ES-I3 (cell line): ENCODE data around the gene UTF1.

Source experiments
- H3K36me3 ChIP-seq: 2 replicates; pipeline ENCODE4 v1.6.1; 2013; ENCODE audit warnings: mild to moderate bottlenecking, low read length, control low read depth, moderate library complexity; ENCODE audit not compliant: insufficient read depth
- H3K4me1 ChIP-seq: 2 replicates; pipeline ENCODE4 v1.6.1; 2013; ENCODE audit warnings: mild to moderate bottlenecking, control low read depth, low read length; ENCODE audit not compliant: insufficient read depth
- H3K9ac ChIP-seq: 2 replicates; pipeline ENCODE4 v1.6.1; 2013; ENCODE audit warnings: low read depth, mild to moderate bottlenecking, low read length, moderate library complexity
- H3K9me3 ChIP-seq: 2 replicates; pipeline ENCODE4 v1.6.1; 2013; ENCODE audit warnings: mild to moderate bottlenecking, low read length, moderate library complexity; ENCODE audit not compliant: control insufficient read depth, insufficient read depth

The UTF1 gene

DNA sequence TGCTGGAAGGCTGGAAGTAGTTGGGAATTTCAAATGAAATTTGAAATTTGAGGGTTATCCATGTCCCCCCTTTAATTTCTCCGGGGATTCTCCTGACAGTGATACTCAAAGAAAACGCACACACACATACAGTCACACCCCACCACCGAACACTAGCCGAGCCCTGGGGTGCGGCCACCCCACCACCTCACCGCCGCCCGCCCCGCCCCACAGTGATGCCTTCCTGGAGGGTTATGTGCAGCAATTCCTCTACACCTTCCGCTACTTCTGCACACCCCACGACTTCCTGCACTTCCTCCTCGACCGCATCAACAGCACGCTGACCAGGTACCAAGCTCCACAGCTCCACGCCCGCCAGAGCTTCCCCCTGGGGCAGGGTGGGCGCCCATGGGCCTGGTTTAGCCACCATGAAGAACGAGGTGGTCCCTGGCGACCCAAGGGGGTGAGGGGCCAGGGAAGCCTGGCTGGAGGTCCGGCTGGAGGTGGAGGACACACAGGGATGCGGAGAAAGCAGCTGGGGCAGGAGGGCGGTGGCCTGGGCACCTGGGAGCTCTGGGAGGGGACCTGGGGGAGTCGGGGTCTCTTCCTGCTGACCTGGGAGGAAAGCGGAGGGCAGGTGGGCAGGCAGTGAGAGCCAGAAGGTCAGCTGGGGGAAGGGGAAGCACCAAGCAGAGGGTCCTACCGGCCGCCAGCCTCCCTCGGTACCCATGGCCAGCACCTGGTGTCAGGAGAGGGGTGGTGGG, 19.4 kb upstream of the UTF1 start:
- Histone ChIP-seq H3K9me3 (no peaks in the 10 kb centered on the region), H3K4me1 (no peaks in the 10 kb centered on the region), H3K9ac (no peak overlapping the region), H3K36me3 (no peaks in the 10 kb centered on the region)

- H3K4me1 ChIP-seq: no peaks in the 10 kb centered on the region
- no peaks in the 10 kb centered on the region for H3K9me3 ChIP-seq
- H3K9ac ChIP-seq: no peak overlapping the region
- H3K36me3 ChIP-seq: no peaks in the 10 kb centered on the region
Measured at GRCh38 chr10:133211141-133211830, 18.7 kb upstream of the UTF1 start.

GRCh38 chr10:133211959-133212852, 17.8 kb upstream of the UTF1 start:
- Histone ChIP-seq H3K9me3 (no peaks in the 10 kb centered on the region), H3K36me3 (no peaks in the 10 kb centered on the region)

DNA sequence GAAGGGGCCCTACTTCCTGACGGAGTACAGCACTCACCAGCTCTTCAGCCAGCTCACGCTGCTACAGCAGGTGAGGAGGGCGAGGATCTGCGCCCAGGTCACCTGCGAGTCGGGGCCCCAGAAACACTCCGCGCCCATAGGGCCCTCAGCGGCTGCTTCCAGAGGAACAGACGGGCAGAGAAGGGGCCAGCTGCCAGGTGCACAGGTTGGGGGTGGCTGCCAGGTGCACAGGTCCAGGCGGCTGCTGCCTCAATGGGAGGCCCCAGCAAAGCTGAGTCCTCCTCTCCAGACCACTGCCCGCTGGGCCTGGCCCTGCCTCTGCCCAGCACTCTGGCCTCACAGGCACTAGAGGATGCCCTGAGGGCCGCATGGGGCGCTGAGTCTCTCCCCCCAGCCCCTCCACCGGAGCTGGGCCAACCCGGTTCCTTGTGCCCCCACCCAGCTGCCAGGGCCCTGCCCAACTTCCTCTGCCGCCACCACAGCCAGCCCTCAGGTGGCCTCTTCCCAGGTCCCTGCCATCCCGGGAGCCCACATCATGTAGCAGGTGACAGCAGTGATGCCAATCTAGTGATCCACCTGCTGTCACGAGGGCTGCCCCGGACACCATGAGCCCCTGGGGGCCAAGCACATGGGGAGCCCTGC, 17.0 kb upstream of the UTF1 start:
- Histone ChIP-seq H3K36me3 (no peaks in the 10 kb centered on the region), H3K9me3 (no peaks in the 10 kb centered on the region), H3K4me1 (no peaks in the 10 kb centered on the region), H3K9ac (no peak overlapping the region)

More at GRCh38 chr10:133211959-133212852, 17.8 kb upstream of the UTF1 start:
- Histone ChIP-seq H3K4me1 (no peaks in the 10 kb centered on the region), H3K9ac (no peak overlapping the region)

- H3K9ac ChIP-seq: no peak overlapping the region
- no peaks in the 10 kb centered on the region for H3K9me3 ChIP-seq
- H3K36me3 ChIP-seq: no peaks in the 10 kb centered on the region
- no peaks in the 10 kb centered on the region; the same call in 1 of the 2 replicates for H3K4me1 ChIP-seq
Measured at GRCh38 chr10:133213641-133214467, 16.2 kb upstream of the UTF1 start.

DNA sequence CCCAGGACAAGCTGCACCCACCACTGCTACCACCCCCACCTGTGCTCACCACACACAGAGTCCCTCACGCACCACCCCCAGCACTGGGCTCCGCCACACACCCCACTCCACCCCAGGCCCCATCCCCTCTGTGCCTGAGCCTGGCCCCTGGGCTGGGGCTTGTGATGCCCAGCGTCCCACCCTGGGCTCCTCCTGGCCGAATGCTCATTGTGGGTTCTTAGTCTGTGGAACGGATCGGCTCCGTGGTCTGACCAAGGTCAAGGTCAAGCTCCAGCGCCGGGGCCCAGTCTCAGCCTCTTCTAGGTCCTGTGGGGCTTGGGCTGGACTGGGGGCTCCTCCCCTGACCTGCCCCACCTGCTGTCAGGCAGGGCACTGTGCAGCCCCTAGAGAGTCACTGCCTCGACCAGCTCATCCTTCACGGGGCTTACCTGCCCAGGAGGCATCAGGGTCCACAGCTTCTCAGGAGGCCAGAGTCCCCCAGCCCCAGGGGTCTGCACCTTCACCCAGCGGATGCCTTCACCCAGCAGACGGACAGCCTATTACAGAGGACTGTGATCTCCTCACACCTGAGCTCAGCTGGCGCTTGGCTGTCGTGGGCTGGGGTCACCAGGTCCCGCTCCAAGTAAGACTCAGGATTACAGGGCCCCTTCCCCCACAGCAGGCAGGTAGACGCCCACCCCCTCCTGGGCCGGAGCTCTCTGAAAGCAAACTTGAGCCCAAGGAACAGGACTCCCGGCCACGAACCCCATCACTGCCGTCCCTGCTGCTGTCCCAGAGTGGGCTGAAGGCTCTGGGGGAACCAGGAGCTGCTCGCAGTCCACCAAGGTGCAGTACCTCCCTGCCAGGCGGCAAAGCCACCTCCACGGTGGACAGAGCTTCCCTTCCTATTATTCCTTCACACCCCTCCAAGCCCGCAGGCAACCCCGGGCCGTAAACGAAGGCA, 15.3 kb upstream of the UTF1 start:
- H3K9ac ChIP-seq: no peak overlapping the region
- H3K4me1 ChIP-seq: no peaks in the 10 kb centered on the region; the same call in 1 of the 2 replicates
- H3K9me3 ChIP-seq: no peaks in the 10 kb centered on the region
- H3K36me3 ChIP-seq: no peaks in the 10 kb centered on the region

DNA sequence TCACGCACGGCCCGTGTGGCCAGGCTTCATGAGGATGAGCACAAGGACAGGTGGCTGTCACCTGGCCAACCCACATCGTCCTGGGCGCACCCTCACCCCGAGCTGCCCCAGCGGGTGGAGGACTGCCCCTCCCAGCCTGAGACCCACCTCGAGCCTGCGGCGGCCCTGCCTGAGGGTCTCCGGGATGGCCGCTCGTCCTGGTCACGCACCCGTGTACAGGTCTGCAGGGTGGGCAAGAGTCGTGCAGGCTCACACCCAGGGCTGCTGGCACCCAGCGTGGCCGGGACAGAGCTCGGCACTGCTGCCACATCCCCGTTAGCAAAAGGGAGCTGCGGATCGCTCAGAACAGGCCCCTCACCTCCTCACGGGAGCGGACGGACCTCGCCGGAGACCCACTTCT, 14.4 kb upstream of the UTF1 start:
- Histone ChIP-seq H3K9me3 (no peaks in the 10 kb centered on the region), H3K4me1 (no peaks in the 10 kb centered on the region; the same call in 1 of the 2 replicates), H3K36me3 (no peaks in the 10 kb centered on the region), H3K9ac (no peak overlapping the region)

GRCh38 chr10:133216776-133217175, 13.2 kb upstream of the UTF1 start:
- no peaks in the 10 kb centered on the region for H3K9me3 ChIP-seq

GRCh38 chr10:133217800-133218589, 12.0 kb upstream of the UTF1 start:
- Histone ChIP-seq H3K4me1 (no peaks in the 10 kb centered on the region; the same call in 1 of the 2 replicates), H3K9me3 (no peaks in the 10 kb centered on the region), H3K9ac (no peak overlapping the region), H3K36me3 (no peaks in the 10 kb centered on the region)

More at GRCh38 chr10:133216776-133217175, 13.2 kb upstream of the UTF1 start:
- no peaks in the 10 kb centered on the region; the same call in 1 of the 2 replicates for H3K4me1 ChIP-seq
- no peak overlapping the region for H3K9ac ChIP-seq
- H3K36me3 ChIP-seq: no peaks in the 10 kb centered on the region

- Histone ChIP-seq H3K9ac (no peak overlapping the region), H3K36me3 (no peaks in the 10 kb centered on the region), H3K4me1 (no peaks in the 10 kb centered on the region; the same call in 1 of the 2 replicates), H3K9me3 (no peaks in the 10 kb centered on the region)
Measured at GRCh38 chr10:133218891-133219290, 11.1 kb upstream of the UTF1 start.

DNA sequence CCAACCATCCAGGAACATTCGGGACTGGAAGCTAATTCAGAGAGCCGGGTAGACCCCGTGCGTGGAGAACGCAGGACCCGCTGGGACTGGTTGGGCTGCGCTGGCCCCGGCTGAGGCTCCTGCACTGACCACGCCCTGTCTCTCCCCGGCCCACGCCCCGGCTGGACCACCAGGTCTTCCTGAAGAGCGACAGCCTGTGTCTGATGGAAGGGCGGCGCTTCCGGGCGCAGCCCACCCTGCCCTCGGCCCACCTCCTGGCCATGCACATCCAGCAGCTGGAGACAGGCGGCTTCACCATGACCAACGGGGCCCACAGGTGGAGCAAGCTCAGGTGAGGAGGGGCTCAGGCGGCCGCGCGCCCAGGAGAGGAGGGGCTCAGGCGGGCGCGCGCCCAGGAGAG, 10.2 kb upstream of the UTF1 start:
- Histone ChIP-seq H3K4me1 (no peaks in the 10 kb centered on the region; the same call in 1 of the 2 replicates), H3K36me3 (no peaks in the 10 kb centered on the region), H3K9me3 (no peaks in the 10 kb centered on the region), H3K9ac (peak overlapping the region; percentile 32)

DNA sequence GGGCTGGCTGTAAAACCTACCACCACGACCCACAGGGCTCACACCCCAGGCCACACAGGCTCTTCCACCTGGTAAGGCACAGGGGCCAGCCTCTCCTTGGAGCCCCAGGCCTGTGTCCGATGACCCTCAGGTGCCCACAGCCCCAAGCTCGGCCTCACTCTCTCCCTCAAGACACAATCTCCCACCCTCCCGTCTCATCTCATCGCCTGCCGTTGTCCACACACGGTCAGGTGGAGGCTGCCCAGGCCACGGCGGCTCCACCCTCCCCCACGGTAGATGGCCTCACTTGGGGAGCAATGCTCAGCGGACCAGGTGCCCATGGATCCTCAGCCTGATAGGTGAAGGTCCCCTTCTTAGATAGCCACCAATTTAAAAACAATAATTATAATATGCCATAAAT, 8.7 kb upstream of the UTF1 start:
- Histone ChIP-seq H3K4me1 (peaks cover 5% of the 10 kb centered on the region; the same call in 1 of the 2 replicates), H3K36me3 (no peaks in the 10 kb centered on the region), H3K9me3 (no peaks in the 10 kb centered on the region), H3K9ac (no peak overlapping the region)
